ENCODE results near the gene BCAS3. TPM values are rescaled to one million over a fixed set of nuclear protein-coding genes. Genes with fewer than 3 reads are reported as not detected.
"Not testable (repeated sequence)": the region's sequence is repeated elsewhere in the genome, so short reads cannot be mapped to it uniquely, and the experiment has no call there.

The BCAS3 gene
- total RNA-seq, 1 donor from 2014 or later: 75.9 TPM

- intact Hi-C loops (cut with DNase I): no loop called here
- no peak for DNase-seq (ENCODE audit: low spot score in 2 of 2)
- H3K4me1 ChIP-seq: no peaks in the 10 kb centered on the region
- no peaks in the 10 kb centered on the region for H3K9me3 ChIP-seq
- no peak for TF ChIP-seq CTCF (IDR thresholded peaks at IDR 0.05)
- no peaks in the 10 kb centered on the region for H3K36me3 ChIP-seq
- no peaks in the 10 kb centered on the region for H3K27me3 ChIP-seq
- H3K27ac ChIP-seq: no peak overlapping the region
- H3K4me3 ChIP-seq: no peak overlapping the region
Observed at GRCh38 chr17:61352408-61352770, 674.7 kb downstream of the BCAS3 start.

- Histone ChIP-seq H3K27ac (no peak overlapping the region), H3K27me3 (no peaks in the 10 kb centered on the region), H3K36me3 (no peaks in the 10 kb centered on the region), H3K4me1 (no peaks in the 10 kb centered on the region), H3K4me3 (no peak overlapping the region), H3K9me3 (no peaks in the 10 kb centered on the region)
- intact Hi-C loops (cut with DNase I): no loop called here
- no peak for DNase-seq (ENCODE audit: low spot score in 2 of 2)
- no peak for TF ChIP-seq CTCF (IDR thresholded peaks at IDR 0.05)
Observed at GRCh38 chr17:61352781-61353491, 675.3 kb downstream of the BCAS3 start.

- H3K4me1 ChIP-seq: no peaks in the 10 kb centered on the region
- no peak for TF ChIP-seq CTCF (IDR thresholded peaks at IDR 0.05)
- H3K9me3 ChIP-seq: no peaks in the 10 kb centered on the region
- H3K27ac ChIP-seq: no peak overlapping the region
- H3K36me3 ChIP-seq: no peaks in the 10 kb centered on the region
- no peak overlapping the region for H3K4me3 ChIP-seq
- DNase-seq (ENCODE audit: low spot score in 2 of 2): no peak
- no peaks in the 10 kb centered on the region for H3K27me3 ChIP-seq
- intact Hi-C loops (cut with DNase I): no loop called here
Observed at GRCh38 chr17:61353615-61354014, 676.0 kb downstream of the BCAS3 start.

GRCh38 chr17:61354895-61355874, 677.5 kb downstream of the BCAS3 start:
- Histone ChIP-seq H3K9me3 (no peaks in the 10 kb centered on the region), H3K4me1 (no peaks in the 10 kb centered on the region), H3K4me3 (no peak overlapping the region), H3K36me3 (no peaks in the 10 kb centered on the region), H3K27ac (no peak overlapping the region), H3K27me3 (no peaks in the 10 kb centered on the region)
- DNase-seq (ENCODE audit: low spot score in 2 of 2): no peak
- intact Hi-C loops (cut with DNase I): no loop called here
- no peak for TF ChIP-seq CTCF (IDR thresholded peaks at IDR 0.05)

GRCh38 chr17:61357061-61357460, 679.4 kb downstream of the BCAS3 start:
- intact Hi-C loops (cut with DNase I); H3K27me3 ChIP-seq; DNase-seq (ENCODE audit: low spot score in 2 of 2); H3K36me3 ChIP-seq; H3K27ac ChIP-seq; H3K4me3 ChIP-seq; H3K4me1 ChIP-seq; H3K9me3 ChIP-seq: not testable (repeated sequence)

GRCh38 chr17:61359513-61359912, 681.9 kb downstream of the BCAS3 start:
- H3K27me3 ChIP-seq; H3K36me3 ChIP-seq; H3K27ac ChIP-seq; intact Hi-C loops (cut with DNase I); H3K4me1 ChIP-seq; H3K4me3 ChIP-seq; DNase-seq (ENCODE audit: low spot score in 2 of 2); H3K9me3 ChIP-seq: not testable (repeated sequence)
